GM19025 (cell line): ENCODE results near the gene ADAMTS17.

Source experiments
- ATAC-seq: cut with Tn5 transposase; IDR thresholded peaks from one replicate; pipeline ENCODE4 v1.9.1; 2021; ENCODE audit warnings: mild to moderate bottlenecking, low read depth, moderate library complexity; ENCODE audit not compliant: unreplicated experiment

ADAMTS17 gene

DNA sequence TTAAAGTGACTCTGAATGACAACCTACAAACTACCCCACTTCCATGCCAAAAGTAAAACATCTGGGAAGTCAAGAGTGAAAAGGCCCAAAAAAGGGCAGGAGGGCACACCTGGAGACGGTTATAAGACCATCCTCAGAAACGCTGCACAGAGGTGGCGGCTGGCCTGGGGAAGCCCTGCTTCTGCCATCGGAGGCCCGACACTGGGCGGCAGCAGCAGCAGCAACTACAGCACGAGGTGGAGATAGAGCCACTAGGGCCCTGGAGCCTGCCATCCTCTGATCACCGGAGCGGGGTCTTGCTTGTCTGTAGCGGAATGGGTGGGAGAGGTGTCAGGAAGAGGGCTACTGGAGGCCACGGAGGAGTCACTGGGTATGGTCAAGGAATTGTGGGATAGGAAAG, 283.3 kb downstream of the ADAMTS17 start:
- ATAC-seq, result no peak

DNA sequence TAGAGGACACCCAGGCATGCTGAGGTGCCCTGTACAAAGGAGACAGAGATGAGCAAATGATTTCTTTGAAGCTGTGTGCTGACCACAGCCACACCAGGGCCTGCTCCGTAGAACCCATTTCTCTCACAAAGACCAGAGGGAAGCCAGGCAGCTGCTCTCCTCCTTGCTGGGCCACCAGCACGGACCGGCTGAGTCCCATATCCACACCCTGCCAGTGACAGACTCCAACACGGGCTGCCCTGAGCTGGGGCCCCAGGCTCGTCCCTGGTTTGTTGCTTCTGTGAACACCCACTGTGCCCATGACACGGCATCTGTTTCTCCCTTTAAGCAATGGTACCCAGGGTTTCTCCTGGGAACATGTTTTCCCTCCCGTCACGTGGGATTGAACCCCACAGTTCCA, 284.5 kb downstream of the ADAMTS17 start:
- ATAC-seq, result no peak

DNA sequence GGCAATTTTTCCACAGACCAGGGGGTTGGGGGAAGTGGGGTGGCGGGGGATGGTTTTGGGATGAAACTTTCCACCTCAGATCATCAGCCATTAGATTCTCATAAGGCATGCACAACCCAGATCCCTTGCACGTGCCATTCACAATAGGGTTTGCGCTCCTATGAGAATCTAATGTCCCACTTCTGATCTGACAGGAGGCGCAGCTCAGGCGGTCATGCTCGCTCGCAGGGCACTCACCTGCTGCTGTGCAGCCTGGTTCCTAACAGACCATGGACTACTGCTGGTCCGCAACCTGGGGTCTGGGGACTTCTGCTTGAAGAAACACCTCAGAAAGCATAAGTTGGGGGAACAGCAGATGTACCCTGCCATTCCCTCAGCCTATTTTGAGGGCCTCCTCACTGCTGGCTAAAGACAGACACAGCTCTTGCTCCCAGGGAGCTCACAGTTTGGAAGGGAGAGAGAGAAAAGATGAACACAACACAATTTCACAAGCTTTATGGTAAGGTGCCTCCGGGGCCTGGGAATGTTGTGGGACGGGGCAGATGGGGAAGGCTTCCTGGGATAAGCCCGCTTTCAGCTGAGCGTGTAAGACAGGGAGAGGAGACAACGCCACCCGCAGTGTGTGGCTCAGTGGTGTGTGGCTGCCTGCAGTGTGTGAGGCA, 285.2 kb downstream of the ADAMTS17 start:
- no peak for ATAC-seq

DNA sequence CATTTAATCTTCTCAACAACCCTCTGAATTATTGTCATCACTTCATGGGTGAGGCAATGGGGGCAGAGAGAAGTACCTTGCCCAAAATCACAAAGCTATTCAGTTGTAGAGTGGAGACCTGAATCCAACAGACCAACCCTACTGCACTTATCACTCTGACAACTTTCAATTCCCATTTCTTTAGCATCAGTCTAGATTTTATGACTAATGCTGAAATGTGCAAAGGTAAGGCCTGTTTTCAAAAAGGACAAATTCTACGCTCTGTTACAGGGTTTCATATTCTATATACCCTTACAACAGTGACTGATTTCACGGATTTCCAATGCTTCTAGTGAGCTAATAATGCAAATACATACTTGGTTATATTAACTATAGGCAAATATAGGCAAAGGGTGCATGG, 286.0 kb downstream of the ADAMTS17 start:
- no peak for ATAC-seq

DNA sequence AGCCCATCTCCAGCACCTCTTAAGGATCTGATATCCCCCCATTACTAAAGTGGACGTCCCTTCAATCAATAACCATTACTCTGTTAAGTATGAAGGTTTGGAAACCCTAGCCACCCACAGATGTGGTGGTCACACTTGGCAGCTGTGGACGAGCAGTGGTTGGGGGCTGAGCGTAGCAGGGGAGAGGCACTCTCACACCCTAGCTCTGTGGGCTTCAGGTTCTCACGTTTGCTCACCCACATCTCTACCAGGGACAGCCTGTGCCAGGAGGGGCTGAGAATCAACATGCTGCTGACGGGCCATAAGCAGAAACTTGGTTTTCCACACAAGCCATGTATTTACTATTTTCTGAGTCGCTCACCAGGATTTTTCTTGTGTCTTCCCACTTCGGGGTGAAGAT, 287.2 kb downstream of the ADAMTS17 start:
- no peak for ATAC-seq

DNA sequence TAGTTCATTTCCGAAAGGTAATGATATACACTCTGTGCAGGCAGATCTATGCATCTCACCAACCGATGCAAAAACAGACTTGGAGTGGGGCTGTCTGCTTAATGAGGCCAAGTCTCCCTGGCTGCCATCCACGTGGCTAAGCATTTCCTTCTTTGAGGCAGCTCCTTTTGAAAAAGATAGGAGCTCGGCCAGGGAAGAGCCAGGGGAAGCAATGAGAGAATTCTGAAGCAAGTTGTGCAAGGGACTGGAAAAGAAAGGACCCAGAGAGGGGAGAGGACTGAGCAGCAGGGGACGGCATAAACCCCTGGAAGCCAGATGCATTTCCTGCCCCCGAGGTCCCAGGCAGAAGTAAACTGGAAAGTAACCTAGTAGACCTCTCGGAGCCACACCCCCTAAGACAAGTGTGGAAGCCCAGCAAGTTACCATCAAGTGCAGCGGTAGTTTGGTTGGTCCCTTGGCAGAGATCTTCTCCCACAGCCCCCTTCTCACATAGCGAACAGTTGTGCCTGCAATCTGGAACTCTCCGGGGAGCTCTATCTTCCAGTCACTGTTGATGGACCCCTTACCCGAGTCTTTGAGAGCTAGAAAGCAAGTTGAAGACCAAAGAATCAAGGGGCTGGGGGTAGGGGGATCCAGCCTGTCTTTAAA, 288.2 kb downstream of the ADAMTS17 start:
- ATAC-seq, result no peak

DNA sequence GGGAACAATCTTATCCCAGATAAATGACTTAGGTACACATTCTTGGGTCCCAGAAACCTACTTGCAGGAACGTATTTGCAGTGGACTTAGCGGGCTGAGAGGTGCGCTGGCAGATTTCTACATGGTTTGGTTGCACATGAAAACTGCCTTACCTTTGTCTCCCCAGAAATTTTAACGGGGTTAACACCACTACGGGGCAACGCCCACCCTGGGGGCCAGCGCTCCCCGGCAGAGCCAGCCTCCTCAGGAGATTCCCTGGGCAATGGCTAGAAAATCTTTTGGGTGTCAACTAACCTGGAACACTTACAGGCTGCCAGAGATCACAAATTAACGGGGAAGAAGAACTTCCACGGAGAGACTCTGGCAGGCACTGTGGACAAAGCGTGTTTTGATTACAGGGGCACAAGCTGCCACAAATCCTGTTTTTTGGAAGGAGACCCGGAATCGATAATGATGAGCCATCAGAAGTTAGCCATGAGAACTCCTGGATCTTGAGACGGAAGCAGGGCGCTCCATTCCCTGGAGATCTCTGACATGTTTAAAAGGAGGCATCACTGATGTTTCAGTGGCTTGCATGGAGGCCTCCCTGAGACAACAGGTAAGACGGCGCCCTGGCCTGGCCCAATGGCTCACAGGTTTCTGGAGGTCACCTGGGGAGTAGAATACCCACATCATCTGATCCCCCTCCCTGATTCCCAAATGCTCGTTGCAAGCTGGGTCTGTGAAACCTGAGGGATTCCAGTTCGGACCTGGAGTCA, 288.9 kb downstream of the ADAMTS17 start:
- ATAC-seq, result no peak

DNA sequence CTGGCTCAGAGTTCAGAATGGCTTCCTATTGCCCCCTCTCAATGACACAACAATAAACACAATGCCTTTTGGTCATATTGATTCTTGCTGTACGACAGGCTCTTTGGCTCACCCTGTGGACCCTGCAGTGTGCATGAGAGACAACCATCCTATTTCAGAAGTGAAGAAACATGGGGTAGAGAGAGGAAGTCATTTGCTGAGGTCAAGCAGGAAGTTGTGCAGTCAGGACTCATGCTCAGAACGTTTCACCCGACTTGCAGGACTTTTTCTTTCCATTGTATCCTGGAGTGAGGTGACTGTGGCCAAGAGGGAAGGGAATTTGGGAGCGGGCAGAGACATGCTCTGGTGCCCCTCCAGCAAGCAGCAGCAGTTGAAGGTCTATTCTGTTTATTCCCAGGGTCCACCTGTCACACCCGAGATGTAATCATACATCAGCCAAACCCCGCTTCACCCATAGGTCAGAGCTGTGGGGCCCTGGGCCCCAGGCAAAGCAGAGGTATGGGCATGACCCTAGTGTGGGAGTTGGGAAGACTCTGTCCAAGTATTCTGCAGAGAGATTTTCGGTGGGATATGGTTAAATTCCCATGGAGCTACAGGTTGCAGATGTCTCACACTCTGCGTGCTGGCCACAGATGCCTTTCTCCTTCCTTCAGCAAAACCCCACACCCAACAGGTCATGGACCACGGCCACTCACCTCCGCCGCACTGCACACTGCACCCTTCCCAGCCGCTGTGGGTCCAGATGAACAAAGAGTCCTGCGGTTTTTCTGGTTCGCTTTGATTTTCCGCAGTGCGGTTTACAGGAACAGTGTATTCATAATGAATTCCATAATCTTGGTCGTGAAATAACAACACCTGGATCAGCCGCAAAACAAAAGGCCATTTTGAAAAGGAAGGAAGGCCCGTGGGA, 290.6 kb downstream of the ADAMTS17 start:
- ATAC-seq, result no peak

DNA sequence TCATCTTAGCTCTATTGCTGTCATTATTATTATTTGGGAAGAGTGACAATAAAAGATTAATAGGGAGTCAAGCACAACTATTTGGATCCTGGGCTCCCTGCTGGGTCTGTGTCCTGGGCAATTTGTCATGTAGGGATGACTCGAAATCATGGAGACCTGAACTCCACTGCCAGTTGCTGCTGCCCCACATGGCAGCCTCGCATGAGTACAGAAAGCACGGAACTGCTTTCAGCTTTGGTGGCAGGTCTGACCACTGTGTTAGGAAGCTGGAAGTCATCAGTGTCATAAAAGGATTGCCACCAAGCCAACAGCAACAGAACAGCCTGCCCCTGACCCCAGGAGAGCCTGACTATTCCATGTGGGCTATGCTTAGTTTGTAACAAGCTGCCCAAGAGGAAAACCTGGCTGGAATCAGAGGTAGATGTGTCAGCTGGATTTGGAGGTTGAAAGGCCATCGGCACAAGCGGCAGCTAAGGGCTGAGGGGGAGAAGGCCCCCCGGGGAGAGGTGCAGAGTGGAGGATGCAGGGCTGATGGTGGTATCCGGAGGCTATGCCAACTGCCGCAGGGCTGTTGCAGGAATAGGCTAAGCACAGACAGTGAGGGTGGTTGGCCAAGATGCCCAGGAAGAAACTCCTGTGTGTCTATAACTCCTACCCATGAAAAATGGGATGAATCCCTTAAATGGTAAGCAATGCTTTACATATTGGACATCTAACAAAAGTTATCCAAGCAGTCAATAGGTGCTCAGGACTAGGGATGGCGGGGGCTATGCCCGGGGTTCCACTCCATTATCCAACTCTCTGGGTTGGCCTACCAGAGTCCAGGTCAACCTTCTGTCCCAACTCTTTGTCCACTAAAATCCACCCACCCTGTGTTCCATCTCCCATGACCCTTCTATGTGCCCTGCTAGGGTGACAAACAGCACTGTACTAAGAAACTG, 291.6 kb downstream of the ADAMTS17 start:
- no peak for ATAC-seq

DNA sequence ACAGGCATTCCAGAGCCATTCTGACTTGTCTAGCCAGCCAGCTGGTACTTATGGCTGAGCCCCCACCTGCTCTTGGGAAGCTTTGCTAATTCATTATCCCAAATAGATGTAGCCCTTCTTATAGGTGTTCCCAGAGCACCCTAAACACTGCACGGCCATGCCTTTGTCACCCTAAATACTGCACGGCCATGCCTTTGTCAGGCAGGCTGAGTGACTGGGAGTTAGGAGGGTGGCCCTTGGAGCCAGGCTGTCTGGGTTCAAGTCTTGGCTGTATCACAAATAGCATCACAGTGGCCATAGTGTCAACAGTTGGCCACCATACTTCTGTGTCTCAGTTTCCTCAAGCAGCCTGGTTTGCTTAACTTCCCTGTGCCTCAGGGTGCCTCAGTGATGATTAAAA, 292.3 kb downstream of the ADAMTS17 start:
- ATAC-seq, result no peak

DNA sequence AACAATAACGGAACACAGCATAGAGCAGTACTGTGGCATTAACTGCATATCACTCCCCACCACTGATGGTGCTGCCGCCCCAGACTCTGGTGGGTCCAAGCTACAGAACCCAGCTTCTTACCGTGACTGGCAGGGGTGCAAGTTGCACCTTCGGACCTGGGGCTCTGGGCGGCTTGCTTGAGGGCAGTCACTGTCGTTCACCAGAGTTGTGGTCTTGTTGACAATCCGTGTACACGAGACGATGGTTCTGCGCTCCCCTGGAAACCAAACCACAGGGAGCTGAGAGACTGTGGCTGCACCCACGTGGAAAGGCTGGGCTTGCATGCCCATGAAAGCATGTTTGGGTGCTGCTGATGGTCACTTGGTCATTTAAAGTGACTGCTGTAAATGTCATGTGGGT, 293.0 kb downstream of the ADAMTS17 start:
- ATAC-seq, result no peak

DNA sequence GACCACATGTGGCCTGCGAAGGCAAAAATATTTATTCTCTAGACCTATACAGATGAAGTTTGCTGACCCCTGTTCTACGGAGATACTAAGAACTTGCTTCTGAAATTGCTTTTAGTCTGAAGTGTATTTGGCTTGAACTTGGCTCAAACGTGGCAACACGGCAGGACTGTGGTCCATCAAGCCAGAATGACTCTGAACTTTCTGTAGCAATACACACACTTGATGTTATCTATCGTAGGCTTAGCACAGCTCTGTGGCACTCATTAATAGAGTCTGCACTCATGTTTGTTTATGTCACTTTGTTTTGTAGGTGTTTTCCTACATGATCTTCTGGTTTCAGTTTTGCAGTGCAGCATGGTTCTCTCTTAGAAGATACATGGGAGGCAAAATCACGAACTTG, 298.1 kb downstream of the ADAMTS17 start:
- no peak for ATAC-seq

DNA sequence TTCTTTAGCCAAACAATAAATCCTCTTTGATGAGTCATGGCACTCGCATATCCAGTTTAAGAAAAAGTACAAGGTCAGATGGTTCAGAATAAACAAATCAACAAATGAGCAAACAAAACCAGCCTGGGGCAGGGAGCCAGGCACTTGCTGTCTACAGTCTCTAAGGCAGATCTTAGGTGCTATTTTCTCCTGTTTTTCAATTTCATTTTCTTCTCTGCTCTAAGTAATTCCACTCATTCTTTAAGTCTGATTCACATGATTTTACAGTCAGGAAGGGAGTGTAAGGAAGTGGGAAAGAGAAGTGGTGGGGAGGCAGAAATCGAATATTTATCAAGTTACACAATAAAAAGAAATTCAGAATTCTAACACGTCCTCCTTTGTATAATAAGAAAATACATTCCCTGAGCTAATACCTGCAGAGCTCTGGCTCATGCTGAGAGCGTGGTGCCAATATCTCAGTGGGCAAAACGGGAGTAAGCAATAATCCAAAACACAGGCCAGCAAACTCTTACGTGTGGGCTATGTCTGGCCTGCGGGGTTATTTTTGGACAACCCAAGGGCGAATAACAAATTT, 298.6 kb downstream of the ADAMTS17 start:
- ATAC-seq, result no peak

DNA sequence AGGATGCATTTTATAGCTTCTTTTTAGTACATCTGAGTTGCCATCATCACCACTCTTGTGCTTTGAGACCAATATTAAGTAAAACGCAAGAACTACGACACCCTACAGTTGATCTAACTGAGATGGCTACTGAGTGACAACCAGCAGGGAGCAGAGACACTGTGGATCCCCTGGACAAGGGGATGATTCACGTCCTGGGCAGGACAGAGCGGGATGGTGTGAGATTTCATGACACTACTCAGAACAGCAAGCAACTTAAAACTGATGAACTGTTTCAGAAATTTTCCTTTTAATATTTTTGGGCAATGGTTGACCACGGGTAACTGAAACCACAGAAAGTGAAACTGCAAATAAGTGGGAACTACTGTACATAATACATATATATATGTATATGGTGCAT, 299.2 kb downstream of the ADAMTS17 start:
- ATAC-seq, result no peak

DNA sequence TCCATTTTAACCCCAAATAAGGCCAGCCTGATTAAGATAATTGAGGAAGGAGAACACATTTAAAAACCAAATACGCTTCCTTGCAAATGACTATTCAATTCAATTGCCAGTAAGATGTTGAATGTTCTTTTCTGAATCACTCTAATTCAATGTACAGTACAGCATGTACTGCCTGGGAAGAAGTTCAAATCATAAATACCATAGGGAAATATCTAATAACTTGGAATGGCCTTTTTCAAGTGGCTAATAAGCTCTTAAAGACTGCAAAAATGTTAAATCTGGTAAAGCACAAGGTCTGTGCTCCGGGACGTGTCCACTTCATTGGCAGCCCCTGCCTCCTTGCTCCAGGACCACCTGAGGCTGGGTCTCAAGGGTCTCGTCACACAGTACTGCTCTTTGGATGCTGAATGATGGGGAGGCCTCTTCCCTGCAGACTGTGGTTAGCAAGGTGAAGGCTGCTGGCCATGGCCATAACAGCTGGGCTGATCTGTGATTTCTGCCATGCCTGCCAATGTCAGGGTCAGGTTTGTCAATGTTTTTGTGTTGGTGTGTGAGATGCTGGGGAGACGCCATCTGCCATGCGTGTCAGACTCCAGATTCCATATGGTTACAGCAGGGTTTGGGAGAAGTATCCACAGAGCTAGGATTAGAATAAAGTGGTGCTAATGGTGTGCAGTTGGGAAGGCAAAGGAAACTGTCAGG, 300.5 kb downstream of the ADAMTS17 start:
- ATAC-seq, result no peak

DNA sequence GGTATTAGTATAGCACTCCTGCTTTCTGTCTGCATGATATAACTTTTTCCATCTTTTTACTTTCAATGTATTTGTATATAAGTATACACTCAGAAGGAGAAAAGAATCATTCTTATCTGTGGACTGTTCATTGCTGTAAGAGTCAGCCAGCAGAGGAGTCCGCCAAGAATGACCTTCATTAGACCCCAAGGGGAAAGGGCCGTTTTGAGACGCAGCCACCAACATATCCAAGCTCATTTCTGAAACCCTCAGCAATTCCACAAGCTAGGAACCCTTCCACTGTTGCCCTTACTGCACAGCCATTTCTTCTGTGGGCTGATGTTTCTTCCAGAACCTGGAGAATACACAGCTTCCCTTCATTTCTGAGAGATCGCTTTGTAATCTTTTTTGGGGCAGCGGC, 301.8 kb downstream of the ADAMTS17 start:
- no peak for ATAC-seq

DNA sequence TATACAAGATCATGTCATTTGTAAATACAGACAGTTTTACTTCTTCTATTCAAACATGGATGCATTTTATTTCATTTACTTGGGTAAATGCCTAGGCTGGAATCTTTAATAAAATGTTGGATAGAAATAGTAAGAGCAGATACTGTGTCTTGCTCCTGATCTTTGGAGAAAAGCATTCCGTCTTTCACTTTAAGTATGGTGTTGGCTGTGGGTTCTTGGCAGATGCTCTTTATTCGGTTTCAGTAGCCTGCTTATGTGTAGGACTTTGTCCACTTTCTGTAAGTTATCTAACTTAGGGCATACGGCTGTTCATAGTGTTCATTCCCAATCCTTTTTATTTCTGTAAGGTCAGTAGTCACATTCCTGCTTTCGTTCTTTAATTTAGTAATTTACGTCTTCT, 303.0 kb downstream of the ADAMTS17 start:
- no peak for ATAC-seq

DNA sequence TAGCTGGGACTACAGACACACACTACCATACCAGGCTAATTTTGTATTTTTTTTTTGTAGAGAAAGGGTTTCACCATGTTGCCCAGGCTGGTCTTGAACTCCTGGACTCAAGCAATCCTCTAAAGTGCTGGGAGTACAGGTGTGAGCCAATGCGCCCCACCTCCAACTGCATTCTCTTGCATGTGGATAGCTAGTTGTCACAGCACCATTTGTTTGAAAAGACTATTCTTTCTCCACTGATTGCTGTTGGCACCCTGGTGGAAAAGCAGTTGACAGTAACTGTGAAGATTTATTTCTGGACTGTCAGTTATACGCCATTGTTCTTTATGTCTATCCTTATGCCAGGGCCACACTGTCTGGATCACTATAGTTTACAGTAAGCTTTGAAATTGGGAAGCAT, 303.9 kb downstream of the ADAMTS17 start:
- ATAC-seq, result no peak

DNA sequence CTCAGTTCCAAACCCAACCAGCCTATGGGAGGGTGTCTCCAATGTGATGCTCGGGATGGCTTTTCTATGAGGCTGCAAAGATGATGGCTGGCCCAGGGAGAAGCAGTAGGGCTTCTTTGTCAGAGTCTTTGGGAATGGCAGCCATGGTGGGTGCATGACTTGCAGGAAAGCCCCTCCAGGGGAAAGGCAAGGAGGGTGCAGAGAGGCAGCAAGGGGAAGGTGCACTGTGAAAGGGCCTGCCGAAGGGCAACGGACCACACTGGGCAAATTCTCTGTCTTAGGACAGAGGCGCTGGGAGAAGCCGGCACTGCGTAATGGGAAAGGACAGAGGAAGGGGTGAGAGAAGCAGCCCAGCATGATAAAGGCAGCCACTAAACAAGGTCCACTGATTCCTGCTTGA, 305.8 kb downstream of the ADAMTS17 start:
- no peak for ATAC-seq
